Activated naive CD8-positive, alpha-beta T cell (primary cell): ENCODE results near the gene RBM33.

Experiments used
- H3K27ac Mint-ChIP-seq: one replicate; pipeline ENCODE4 v1.8.0; 2021; ENCODE audit warnings: mixed read lengths
- H3K27me3 Mint-ChIP-seq: one replicate; pipeline ENCODE4 v1.8.0; 2021; ENCODE audit warnings: mixed read lengths
- H3K36me3 Mint-ChIP-seq: one replicate; pipeline ENCODE4 v1.8.0; 2021; ENCODE audit warnings: mixed read lengths
- H3K4me1 Mint-ChIP-seq: one replicate; pipeline ENCODE4 v1.8.0; 2021; ENCODE audit warnings: low read depth, mixed read lengths
- H3K4me3 Mint-ChIP-seq: one replicate; pipeline ENCODE4 v1.8.0; 2021; ENCODE audit warnings: mild to moderate bottlenecking, mixed read lengths
- H3K9me3 Mint-ChIP-seq: one replicate; pipeline ENCODE4 v1.8.0; 2021; ENCODE audit warnings: low read depth, mixed read lengths

Gene RBM33

GRCh38 chr7:155645662-155646061 is 1.2 kb downstream of the RBM33 start:
- H3K27me3 Mint-ChIP-seq, result no peaks in the 10 kb centered on the region
- peak overlapping the region; percentile 100 for H3K4me3 Mint-ChIP-seq
- peak overlapping the region; percentile 100 for H3K27ac Mint-ChIP-seq
- peaks cover 39% of the 10 kb centered on the region for H3K36me3 Mint-ChIP-seq
- H3K4me1 Mint-ChIP-seq, result peaks cover 56% of the 10 kb centered on the region
- peaks cover 12% of the 10 kb centered on the region for H3K9me3 Mint-ChIP-seq

- Mint-ChIP-seq H3K9me3 (peaks cover 12% of the 10 kb centered on the region), H3K4me1 (peaks cover 66% of the 10 kb centered on the region), H3K36me3 (peaks cover 34% of the 10 kb centered on the region), H3K27me3 (no peaks in the 10 kb centered on the region), H3K27ac (peak overlapping the region; percentile 75), H3K4me3 (peak overlapping the region; percentile 100)
Observed at GRCh38 chr7:155646669-155647068, 2.2 kb downstream of the RBM33 start.

GRCh38 chr7:155647302-155647701 is 2.8 kb downstream of the RBM33 start:
- Mint-ChIP-seq H3K36me3 (peaks cover 30% of the 10 kb centered on the region), H3K4me1 (peaks cover 73% of the 10 kb centered on the region), H3K9me3 (peaks cover 12% of the 10 kb centered on the region), H3K4me3 (peak overlapping the region; percentile 38), H3K27ac (no peak overlapping the region), H3K27me3 (no peaks in the 10 kb centered on the region)

- Mint-ChIP-seq H3K27ac (no peak overlapping the region), H3K4me3 (peak overlapping the region; percentile 38), H3K9me3 (peaks cover 12% of the 10 kb centered on the region), H3K36me3 (peaks cover 30% of the 10 kb centered on the region), H3K4me1 (peaks cover 77% of the 10 kb centered on the region), H3K27me3 (no peaks in the 10 kb centered on the region)
Observed at GRCh38 chr7:155647734-155648133, 3.3 kb downstream of the RBM33 start.

GRCh38 chr7:155648752-155649339 is 4.4 kb downstream of the RBM33 start:
- no peak overlapping the region for H3K27ac Mint-ChIP-seq
- H3K27me3 Mint-ChIP-seq, result no peaks in the 10 kb centered on the region
- peak overlapping the region; percentile 55 for H3K4me3 Mint-ChIP-seq
- H3K9me3 Mint-ChIP-seq, result peaks cover 12% of the 10 kb centered on the region
- H3K4me1 Mint-ChIP-seq, result peaks cover 81% of the 10 kb centered on the region
- peaks cover 28% of the 10 kb centered on the region for H3K36me3 Mint-ChIP-seq

- Mint-ChIP-seq H3K4me1 (peaks cover 88% of the 10 kb centered on the region), H3K27me3 (no peaks in the 10 kb centered on the region), H3K27ac (no peak overlapping the region), H3K4me3 (no peak overlapping the region), H3K36me3 (peaks cover 28% of the 10 kb centered on the region), H3K9me3 (peaks cover 12% of the 10 kb centered on the region)
Observed at GRCh38 chr7:155649588-155649987, 5.1 kb downstream of the RBM33 start.

GRCh38 chr7:155652156-155653114 is 8.0 kb downstream of the RBM33 start:
- peak overlapping the region; percentile 6 for H3K27ac Mint-ChIP-seq
- H3K27me3 Mint-ChIP-seq, result no peaks in the 10 kb centered on the region
- peak overlapping the region; percentile 11 for H3K4me3 Mint-ChIP-seq
- peaks cover 12% of the 10 kb centered on the region for H3K9me3 Mint-ChIP-seq
- peaks cover 92% of the 10 kb centered on the region for H3K4me1 Mint-ChIP-seq
- peaks cover 24% of the 10 kb centered on the region for H3K36me3 Mint-ChIP-seq

- Mint-ChIP-seq H3K36me3 (peaks cover 15% of the 10 kb centered on the region), H3K9me3 (peaks cover 4% of the 10 kb centered on the region), H3K4me1 (peaks cover 87% of the 10 kb centered on the region), H3K27ac (peak overlapping the region; percentile 1), H3K4me3 (peak overlapping the region; percentile 53), H3K27me3 (no peaks in the 10 kb centered on the region)
Observed at GRCh38 chr7:155653803-155654202, 9.3 kb downstream of the RBM33 start.

- Mint-ChIP-seq H3K4me3 (no peak overlapping the region), H3K27me3 (no peaks in the 10 kb centered on the region), H3K36me3 (peaks cover 11% of the 10 kb centered on the region), H3K9me3 (no peaks in the 10 kb centered on the region), H3K27ac (no peak overlapping the region), H3K4me1 (peaks cover 81% of the 10 kb centered on the region)
Observed at GRCh38 chr7:155656891-155657290, 12.4 kb downstream of the RBM33 start.

GRCh38 chr7:155660059-155660757 is 15.7 kb downstream of the RBM33 start:
- Mint-ChIP-seq H3K9me3 (no peaks in the 10 kb centered on the region), H3K27me3 (no peaks in the 10 kb centered on the region), H3K4me1 (peaks cover 80% of the 10 kb centered on the region), H3K36me3 (peaks cover 12% of the 10 kb centered on the region), H3K4me3 (peak overlapping the region; percentile 14), H3K27ac (peak overlapping the region; percentile 90)

GRCh38 chr7:155660758-155661093 is 16.3 kb downstream of the RBM33 start:
- Mint-ChIP-seq H3K27me3 (no peaks in the 10 kb centered on the region), H3K27ac (peak overlapping the region; percentile 90), H3K4me3 (peak overlapping the region; percentile 14), H3K36me3 (peaks cover 12% of the 10 kb centered on the region), H3K4me1 (peaks cover 80% of the 10 kb centered on the region), H3K9me3 (no peaks in the 10 kb centered on the region)

GRCh38 chr7:155662343-155663043 is 18.0 kb downstream of the RBM33 start:
- Mint-ChIP-seq H3K27me3 (no peaks in the 10 kb centered on the region), H3K36me3 (peaks cover 11% of the 10 kb centered on the region), H3K9me3 (no peaks in the 10 kb centered on the region), H3K27ac (no peak overlapping the region), H3K4me1 (peaks cover 77% of the 10 kb centered on the region), H3K4me3 (no peak overlapping the region)

- Mint-ChIP-seq H3K4me3 (no peak overlapping the region), H3K27ac (peak overlapping the region; percentile 50), H3K4me1 (peaks cover 81% of the 10 kb centered on the region), H3K27me3 (no peaks in the 10 kb centered on the region), H3K36me3 (peaks cover 12% of the 10 kb centered on the region), H3K9me3 (no peaks in the 10 kb centered on the region)
Observed at GRCh38 chr7:155663937-155664336, 19.5 kb downstream of the RBM33 start.

- H3K27me3 Mint-ChIP-seq, result no peaks in the 10 kb centered on the region
Observed at GRCh38 chr7:155665079-155665956, 20.9 kb downstream of the RBM33 start.

More at GRCh38 chr7:155665079-155665956, 20.9 kb downstream of the RBM33 start:
- no peaks in the 10 kb centered on the region for H3K9me3 Mint-ChIP-seq
- H3K4me3 Mint-ChIP-seq, result peak overlapping the region; percentile 11
- peaks cover 81% of the 10 kb centered on the region for H3K4me1 Mint-ChIP-seq
- peaks cover 6% of the 10 kb centered on the region for H3K36me3 Mint-ChIP-seq
- H3K27ac Mint-ChIP-seq, result peak overlapping the region; percentile 61
